Brain pericyte (primary cell): ENCODE results near the gene LEP.
"Not testable (repeated sequence)": the region's sequence is repeated elsewhere in the genome, so short reads cannot be mapped to it uniquely, and the experiment has no call there.

ENCODE experiments used
- DNase-seq: peaks from one replicate; pipeline ENCODE4 v3.0.0-alpha.2; 2012; ENCODE audit warnings: low read depth, low spot score

Gene LEP

GRCh38 chr7:128210590-128211570 is 30.2 kb upstream of the LEP start:
- DNase-seq = no peak

GRCh38 chr7:128211626-128212025 is 29.5 kb upstream of the LEP start:
- DNase-seq = no peak

GRCh38 chr7:128214463-128214862 is 26.6 kb upstream of the LEP start:
- no peak for DNase-seq

GRCh38 chr7:128215281-128215680 is 25.8 kb upstream of the LEP start:
- no peak for DNase-seq

GRCh38 chr7:128215739-128216138 is 25.3 kb upstream of the LEP start:
- DNase-seq = no peak

- no peak for DNase-seq
These were observed 23.9 kb upstream of the LEP start for GRCh38 chr7:128217030-128217805.

- no peak for DNase-seq
These were observed 23.0 kb upstream of the LEP start for GRCh38 chr7:128217967-128218652.

GRCh38 chr7:128219636-128220035 is 21.4 kb upstream of the LEP start:
- no peak for DNase-seq

- DNase-seq = no peak
These were observed 19.1 kb upstream of the LEP start for GRCh38 chr7:128221929-128222403.

- DNase-seq = no peak
These were observed 14.7 kb upstream of the LEP start for GRCh38 chr7:128226132-128226980.

- DNase-seq = no peak
These were observed 13.8 kb upstream of the LEP start for GRCh38 chr7:128227271-128227670.

- DNase-seq = no peak
These were observed 10.1 kb upstream of the LEP start for GRCh38 chr7:128231021-128231420.

- no peak for DNase-seq
These were observed 9.4 kb upstream of the LEP start for GRCh38 chr7:128231677-128232076.

- DNase-seq = no peak
These were observed 7.6 kb upstream of the LEP start for GRCh38 chr7:128233471-128233870.

- DNase-seq = no peak
These were observed 6.5 kb upstream of the LEP start for GRCh38 chr7:128234476-128235026.

GRCh38 chr7:128235471-128235870 is 5.6 kb upstream of the LEP start:
- no peak for DNase-seq

- DNase-seq = no peak
These were observed 4.0 kb upstream of the LEP start for GRCh38 chr7:128236924-128237586.

- DNase-seq = not testable (repeated sequence)
These were observed 1.9 kb upstream of the LEP start for GRCh38 chr7:128239146-128239545.

- DNase-seq = no peak
These were observed 1.6 kb downstream of the LEP start for GRCh38 chr7:128242661-128243060.

GRCh38 chr7:128243273-128243672 is 2.2 kb downstream of the LEP start:
- DNase-seq = no peak
